Calu3 (cell line): ENCODE measurements around the gene GABRB3. TPM values are rescaled to one million over a fixed set of nuclear protein-coding genes. Genes with fewer than 3 reads are reported as not detected.

Source experiments
- BruUV-seq: library from RNA; stranded (reverse); fragments of 400-500 nt; replicated peaks from 2 replicates; lab custom pipeline; 2021; lab: Mats Ljungman, UMichigan
- CTCF ChIA-PET: fragments of 300-600 bp; sonication (Branson Sonifier 250); formaldehyde crosslinking; loops from one replicate; lab custom pipeline; 2022; ENCODE audit warnings: antibody characterized with exemption; lab: Charles Lee
- DNase-seq: peaks from one replicate; pipeline ENCODE4 v3.0.0; 2022
- H3K27ac Mint-ChIP-seq: one replicate; pipeline ENCODE4 v1.8.0; 2022; ENCODE audit warnings: mixed read lengths; ENCODE audit not compliant: unreplicated experiment
- H3K27me3 Mint-ChIP-seq: one replicate; pipeline ENCODE4 v1.8.0; 2022; ENCODE audit warnings: mixed read lengths; ENCODE audit not compliant: unreplicated experiment
- H3K36me3 Mint-ChIP-seq: one replicate; pipeline ENCODE4 v1.8.0; 2022; ENCODE audit warnings: mild to moderate bottlenecking, moderate library complexity, mixed read lengths; ENCODE audit not compliant: insufficient read depth, unreplicated experiment
- H3K4me1 Mint-ChIP-seq: one replicate; pipeline ENCODE4 v1.8.0; 2022; ENCODE audit warnings: mild to moderate bottlenecking, low read depth, mixed read lengths; ENCODE audit not compliant: unreplicated experiment
- H3K4me3 Mint-ChIP-seq: one replicate; pipeline ENCODE4 v1.8.0; 2022; ENCODE audit warnings: mild to moderate bottlenecking, low read depth, moderate library complexity, mixed read lengths; ENCODE audit not compliant: unreplicated experiment
- H3K9me3 Mint-ChIP-seq: one replicate; pipeline ENCODE4 v1.8.0; 2022; ENCODE audit warnings: low read depth, mixed read lengths; ENCODE audit not compliant: unreplicated experiment
- intact Hi-C: fragments of 100-400 bp; cut with micrococcal nuclease; formaldehyde crosslinking; loops from one replicate; pipeline ENCODE4 v1.10.0; 2022; ENCODE audit not compliant: unreplicated experiment
- total RNA-seq: library from RNA; stranded (reverse); gene quantifications from 2 replicates; pipeline ENCODE4 v1.2.3, GENCODE V29; 2022
- TF ChIP-seq, protein P1 (sequence below): fragments of 200-600 bp; IDR thresholded peaks from one replicate; pipeline ENCODE4 v1.8.0; 2022; ENCODE audit warnings: antibody characterized with exemption; ENCODE audit not compliant: unreplicated experiment

GABRB3 gene
- total RNA-seq, 1 experiment from 2014 or later = not detected

- Mint-ChIP-seq H3K36me3 (no peaks in the 10 kb centered on the region), H3K4me1 (no peaks in the 10 kb centered on the region), H3K27me3 (no peaks in the 10 kb centered on the region), H3K27ac (no peak overlapping the region), H3K9me3 (peaks cover 4% of the 10 kb centered on the region), H3K4me3 (no peak overlapping the region)
- no peak for DNase-seq
- CTCF ChIA-PET = no interaction called here
- BruUV-seq = no TSS peak
- intact Hi-C loops = no loop called here
- TF ChIP-seq, protein P1, sequence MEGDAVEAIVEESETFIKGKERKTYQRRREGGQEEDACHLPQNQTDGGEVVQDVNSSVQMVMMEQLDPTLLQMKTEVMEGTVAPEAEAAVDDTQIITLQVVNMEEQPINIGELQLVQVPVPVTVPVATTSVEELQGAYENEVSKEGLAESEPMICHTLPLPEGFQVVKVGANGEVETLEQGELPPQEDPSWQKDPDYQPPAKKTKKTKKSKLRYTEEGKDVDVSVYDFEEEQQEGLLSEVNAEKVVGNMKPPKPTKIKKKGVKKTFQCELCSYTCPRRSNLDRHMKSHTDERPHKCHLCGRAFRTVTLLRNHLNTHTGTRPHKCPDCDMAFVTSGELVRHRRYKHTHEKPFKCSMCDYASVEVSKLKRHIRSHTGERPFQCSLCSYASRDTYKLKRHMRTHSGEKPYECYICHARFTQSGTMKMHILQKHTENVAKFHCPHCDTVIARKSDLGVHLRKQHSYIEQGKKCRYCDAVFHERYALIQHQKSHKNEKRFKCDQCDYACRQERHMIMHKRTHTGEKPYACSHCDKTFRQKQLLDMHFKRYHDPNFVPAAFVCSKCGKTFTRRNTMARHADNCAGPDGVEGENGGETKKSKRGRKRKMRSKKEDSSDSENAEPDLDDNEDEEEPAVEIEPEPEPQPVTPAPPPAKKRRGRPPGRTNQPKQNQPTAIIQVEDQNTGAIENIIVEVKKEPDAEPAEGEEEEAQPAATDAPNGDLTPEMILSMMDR = no peak
Observed at GRCh38 chr15:26621816-26622215, 151.1 kb downstream of the GABRB3 start.

GRCh38 chr15:26620528-26621458, 152.1 kb downstream of the GABRB3 start:
- Mint-ChIP-seq H3K27me3 (no peaks in the 10 kb centered on the region), H3K9me3 (peaks cover 4% of the 10 kb centered on the region), H3K4me1 (no peaks in the 10 kb centered on the region), H3K4me3 (no peak overlapping the region), H3K27ac (no peak overlapping the region), H3K36me3 (no peaks in the 10 kb centered on the region)
- no TSS peak for BruUV-seq
- TF ChIP-seq, protein P1 = no peak
- intact Hi-C loops = no loop called here
- no peak for DNase-seq
- CTCF ChIA-PET = no interaction called here

DNA sequence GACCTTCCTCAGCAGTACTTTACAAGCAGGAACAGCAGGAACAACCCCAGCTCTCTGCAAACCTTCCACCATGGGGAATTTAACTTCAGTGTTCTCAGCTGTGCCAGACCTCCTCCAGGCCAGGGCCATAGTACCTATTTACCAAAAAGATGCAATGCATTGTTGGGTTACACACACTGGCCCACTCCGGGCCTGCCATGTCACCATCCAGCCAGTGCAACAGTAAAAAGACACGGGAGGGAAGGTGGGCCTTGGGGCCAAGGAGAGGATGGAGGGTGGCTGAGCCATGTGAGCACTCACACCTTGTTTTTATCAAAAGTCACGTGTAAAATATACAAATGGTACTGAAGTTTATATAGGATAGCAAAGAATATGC, 157.0 kb downstream of the GABRB3 start:
- peaks cover 7% of the 10 kb centered on the region for H3K9me3 Mint-ChIP-seq
- no TSS peak for BruUV-seq
- DNase-seq = no peak
- H3K4me1 Mint-ChIP-seq = no peaks in the 10 kb centered on the region
- H3K4me3 Mint-ChIP-seq = no peak overlapping the region
- H3K36me3 Mint-ChIP-seq = no peaks in the 10 kb centered on the region
- no peak overlapping the region for H3K27ac Mint-ChIP-seq
- CTCF ChIA-PET = no interaction called here
- no peaks in the 10 kb centered on the region for H3K27me3 Mint-ChIP-seq
- intact Hi-C loops = no loop called here
- TF ChIP-seq, protein P1 = no peak

DNA sequence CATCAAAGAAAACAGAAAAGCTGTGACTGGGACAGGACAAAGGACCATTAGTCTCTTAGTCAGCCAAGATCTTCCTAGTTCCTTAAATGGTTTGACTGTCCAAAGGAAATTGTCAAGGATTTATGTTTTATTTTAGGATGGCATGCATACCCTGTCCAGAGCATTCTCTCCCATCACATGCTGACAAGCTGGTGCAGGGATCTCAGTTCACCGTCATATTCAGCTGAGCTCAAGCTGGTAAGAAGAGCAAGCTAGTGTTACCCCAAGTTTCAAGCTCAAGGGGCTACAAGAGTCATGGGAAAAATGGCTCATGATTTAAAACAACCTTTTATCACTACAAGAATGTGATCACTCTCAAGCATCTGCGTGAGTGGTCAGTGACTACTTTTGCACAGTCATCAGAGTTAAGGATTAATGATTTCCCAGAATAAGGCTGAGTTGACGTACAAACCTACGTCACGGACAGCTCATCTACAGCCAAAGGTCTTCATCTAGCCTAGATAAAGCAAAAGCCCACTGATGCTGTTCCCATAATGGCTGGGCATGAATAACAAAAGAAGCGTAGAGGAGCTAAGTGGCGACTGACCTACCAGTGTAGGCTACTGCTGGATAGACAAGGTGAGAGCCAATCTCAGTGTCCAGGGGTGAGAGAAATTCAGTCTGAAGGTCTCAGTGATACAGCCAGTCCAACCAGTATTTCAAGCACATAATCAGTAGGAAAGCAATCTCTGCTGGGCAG, 157.5 kb downstream of the GABRB3 start:
- intact Hi-C loops = no loop called here
- no peaks in the 10 kb centered on the region for H3K4me1 Mint-ChIP-seq
- H3K27me3 Mint-ChIP-seq = no peaks in the 10 kb centered on the region
- H3K27ac Mint-ChIP-seq = no peak overlapping the region
- DNase-seq = no peak
- no peak overlapping the region for H3K4me3 Mint-ChIP-seq
- H3K36me3 Mint-ChIP-seq = no peaks in the 10 kb centered on the region
- TF ChIP-seq, protein P1 = no peak
- peaks cover 7% of the 10 kb centered on the region for H3K9me3 Mint-ChIP-seq
- CTCF ChIA-PET = no interaction called here
- no TSS peak for BruUV-seq
